Neural crest cell (in vitro differentiated cells): ENCODE data around the gene IL1R2. TPM values are rescaled to one million over a fixed set of nuclear protein-coding genes. Genes with fewer than 3 reads are reported as not detected.
A peak's percentile ranks its signal among the peaks of the same experiment; 100 is the strongest.

Experiments used
- DNase-seq: peaks from one replicate; pipeline ENCODE4 v3.0.0; 2021; ENCODE audit warnings: low read depth, mixed read lengths, low spot score
- H3K27ac Mint-ChIP-seq: one replicate; pipeline ENCODE4 v1.8.0; 2021; ENCODE audit warnings: mild to moderate bottlenecking, mixed read lengths; ENCODE audit not compliant: unreplicated experiment
- H3K27me3 Mint-ChIP-seq: 2 replicates; pipeline ENCODE4 v1.8.0; 2021; ENCODE audit warnings: low read depth, mild to moderate bottlenecking, mixed read lengths
- H3K36me3 Mint-ChIP-seq: 2 replicates; pipeline ENCODE4 v1.8.0; 2021; ENCODE audit warnings: low read depth, mild to moderate bottlenecking, mixed read lengths
- H3K4me1 Mint-ChIP-seq: 2 replicates; pipeline ENCODE4 v1.8.0; 2021; ENCODE audit warnings: mixed read lengths
- H3K4me3 Mint-ChIP-seq: one replicate; pipeline ENCODE4 v1.8.0; 2021; ENCODE audit warnings: mild to moderate bottlenecking, mixed read lengths
- H3K9me3 Mint-ChIP-seq: 2 replicates; pipeline ENCODE4 v1.8.0; 2021; ENCODE audit warnings: mixed read lengths
- total RNA-seq: library from RNA; stranded (reverse); gene quantifications from 2 replicates; pipeline ENCODE4 v1.2.1, GENCODE V29; 2021
- TF ChIP-seq, protein P1 (sequence below): fragments of 200-600 bp; sonication (generic); conservative IDR thresholded peaks from 2 replicates; pipeline ENCODE4 v1.5.0; 2021; ENCODE audit warnings: antibody characterized with exemption, mild to moderate bottlenecking

The IL1R2 gene
- total RNA-seq, 1 donor from 2014 or later = not detected

DNA sequence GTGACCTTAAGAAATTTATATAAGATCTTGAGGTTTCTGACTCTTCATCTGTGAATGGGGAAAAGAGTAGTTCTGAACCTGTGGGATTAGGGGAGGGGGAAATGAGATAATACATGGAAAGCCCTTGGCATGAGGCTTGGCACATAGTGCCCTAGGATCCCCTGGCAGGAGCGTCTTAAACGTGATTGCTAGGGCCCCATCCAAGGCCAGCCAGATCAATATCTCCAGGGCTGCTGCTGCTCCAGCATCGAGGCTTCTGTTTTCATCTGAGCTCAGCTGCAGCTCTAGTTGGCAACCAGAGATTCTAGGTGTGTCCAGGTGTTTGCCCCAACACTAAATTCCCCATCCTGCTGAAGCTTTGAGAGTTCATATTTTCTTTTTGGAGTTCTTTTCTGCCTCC lies 71.0 kb downstream of the IL1R2 start:
- Mint-ChIP-seq H3K27me3 (peaks cover 44% of the 10 kb centered on the region), H3K27ac (no peak overlapping the region), H3K4me3 (no peak overlapping the region), H3K36me3 (no peaks in the 10 kb centered on the region), H3K4me1 (peaks cover 24% of the 10 kb centered on the region), H3K9me3 (no peaks in the 10 kb centered on the region)
- no peak for DNase-seq
- TF ChIP-seq, protein P1, sequence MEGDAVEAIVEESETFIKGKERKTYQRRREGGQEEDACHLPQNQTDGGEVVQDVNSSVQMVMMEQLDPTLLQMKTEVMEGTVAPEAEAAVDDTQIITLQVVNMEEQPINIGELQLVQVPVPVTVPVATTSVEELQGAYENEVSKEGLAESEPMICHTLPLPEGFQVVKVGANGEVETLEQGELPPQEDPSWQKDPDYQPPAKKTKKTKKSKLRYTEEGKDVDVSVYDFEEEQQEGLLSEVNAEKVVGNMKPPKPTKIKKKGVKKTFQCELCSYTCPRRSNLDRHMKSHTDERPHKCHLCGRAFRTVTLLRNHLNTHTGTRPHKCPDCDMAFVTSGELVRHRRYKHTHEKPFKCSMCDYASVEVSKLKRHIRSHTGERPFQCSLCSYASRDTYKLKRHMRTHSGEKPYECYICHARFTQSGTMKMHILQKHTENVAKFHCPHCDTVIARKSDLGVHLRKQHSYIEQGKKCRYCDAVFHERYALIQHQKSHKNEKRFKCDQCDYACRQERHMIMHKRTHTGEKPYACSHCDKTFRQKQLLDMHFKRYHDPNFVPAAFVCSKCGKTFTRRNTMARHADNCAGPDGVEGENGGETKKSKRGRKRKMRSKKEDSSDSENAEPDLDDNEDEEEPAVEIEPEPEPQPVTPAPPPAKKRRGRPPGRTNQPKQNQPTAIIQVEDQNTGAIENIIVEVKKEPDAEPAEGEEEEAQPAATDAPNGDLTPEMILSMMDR = no peak

DNA sequence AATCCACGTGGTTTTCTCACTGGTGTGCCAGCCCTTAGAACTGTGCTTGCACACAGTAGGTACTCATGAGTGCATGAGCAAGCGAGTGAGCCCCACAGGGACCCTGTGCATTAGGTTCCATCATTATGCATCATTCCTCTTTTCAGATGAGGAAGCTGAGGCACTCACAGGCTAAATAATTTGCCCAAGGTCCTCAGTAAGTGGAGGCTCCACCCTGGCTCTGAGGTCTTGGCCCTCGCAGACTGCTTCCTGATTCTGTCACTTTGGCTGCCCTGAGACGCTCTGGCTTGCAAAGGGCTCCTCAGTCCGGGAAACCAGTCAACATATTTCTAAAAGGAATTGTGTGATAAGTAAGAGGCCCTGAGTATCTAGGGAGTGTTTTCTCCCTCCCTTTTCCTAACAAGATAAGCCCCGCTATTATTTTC lies 71.7 kb downstream of the IL1R2 start:
- Mint-ChIP-seq H3K27me3 (peaks cover 37% of the 10 kb centered on the region), H3K4me1 (peaks cover 18% of the 10 kb centered on the region), H3K9me3 (no peaks in the 10 kb centered on the region), H3K36me3 (no peaks in the 10 kb centered on the region), H3K27ac (no peak overlapping the region), H3K4me3 (no peak overlapping the region)
- DNase-seq = no peak
- TF ChIP-seq, protein P1 = no peak

DNA sequence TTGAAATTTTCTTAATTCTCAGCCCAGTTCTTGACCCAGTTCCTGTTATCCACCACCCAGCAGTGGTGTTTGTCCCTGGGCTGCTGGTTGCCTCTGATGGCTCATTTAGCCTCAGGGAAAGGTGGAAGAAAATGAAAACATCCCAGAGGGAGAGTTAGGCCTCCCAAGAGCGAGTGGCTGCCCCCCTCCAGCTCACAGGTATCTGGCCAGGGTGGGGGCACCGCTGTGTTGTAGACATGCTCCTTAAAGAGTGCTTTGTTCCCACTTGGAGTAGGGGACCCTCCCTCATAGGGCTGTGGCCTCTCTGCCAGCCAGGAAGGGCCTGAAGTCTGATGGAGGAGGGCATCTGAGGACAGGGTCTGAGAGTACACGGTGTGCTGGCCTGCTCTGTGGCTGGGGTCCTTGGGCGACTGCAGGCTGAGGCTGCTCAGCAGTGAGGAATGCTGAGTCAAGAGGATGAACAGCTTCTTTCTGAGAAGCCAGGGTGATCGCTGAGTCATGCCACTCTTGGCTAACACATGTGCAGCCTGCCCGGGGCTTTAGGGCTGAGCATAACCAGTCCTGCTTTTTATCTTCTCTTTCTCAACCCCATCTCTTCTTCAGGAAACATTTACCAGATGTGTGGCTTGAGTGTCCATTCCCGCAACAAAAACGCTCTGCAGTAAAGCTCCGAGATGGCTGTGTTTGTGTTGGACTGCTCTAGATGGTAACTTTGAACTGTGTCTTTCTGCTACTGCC lies 72.3 kb downstream of the IL1R2 start:
- DNase-seq = no peak
- TF ChIP-seq, protein P1 = no peak
- Mint-ChIP-seq H3K27me3 (peaks cover 31% of the 10 kb centered on the region), H3K4me3 (no peak overlapping the region), H3K9me3 (peaks cover 3% of the 10 kb centered on the region), H3K27ac (no peak overlapping the region), H3K4me1 (peaks cover 18% of the 10 kb centered on the region), H3K36me3 (no peaks in the 10 kb centered on the region)

DNA sequence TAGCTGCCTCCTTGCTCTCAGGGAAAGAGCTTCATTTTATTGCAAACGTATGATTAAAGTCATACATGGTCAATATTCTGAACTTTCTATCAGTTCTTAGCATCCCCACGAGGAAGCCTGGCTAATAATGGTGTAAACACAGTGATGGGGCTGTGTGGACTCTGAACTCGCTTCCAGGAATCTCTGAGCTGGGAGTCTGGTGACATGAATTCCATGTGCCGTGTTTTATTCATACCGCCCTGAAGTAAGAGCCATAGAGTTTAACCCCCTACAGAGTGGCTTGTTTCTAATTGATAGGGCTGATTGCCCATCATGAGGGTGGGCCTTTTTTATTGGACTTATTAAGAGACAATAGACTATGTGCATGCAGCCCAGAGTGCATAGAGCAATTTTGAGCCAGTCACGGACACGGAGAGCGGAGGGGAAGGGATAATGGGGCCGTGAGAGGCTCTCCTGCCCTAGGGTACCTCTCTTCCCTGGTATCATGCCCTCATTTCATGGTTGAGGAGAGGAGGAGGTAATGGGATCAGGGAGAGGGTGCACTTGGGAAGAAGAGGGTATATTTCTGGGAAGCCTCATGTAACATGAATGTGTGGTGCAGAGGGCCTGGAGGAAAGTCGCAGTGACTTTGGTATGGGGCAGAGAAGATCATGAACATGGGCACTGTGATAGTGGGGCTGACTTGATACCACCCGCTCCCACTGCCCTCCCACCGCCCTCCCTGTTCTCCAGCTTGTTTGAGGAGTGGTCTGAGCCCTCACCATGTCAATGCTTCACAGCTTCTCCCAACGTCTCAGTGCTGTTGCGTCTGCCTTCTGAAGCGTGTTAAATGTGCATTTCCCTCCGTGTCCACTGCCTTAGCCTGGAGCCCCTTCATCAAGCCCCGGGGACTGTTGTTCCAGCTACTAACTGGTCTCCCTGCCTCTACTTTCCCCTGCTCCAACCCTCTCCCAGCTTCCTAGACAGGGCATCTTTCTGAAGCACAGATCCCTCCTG lies 73.2 kb downstream of the IL1R2 start:
- Mint-ChIP-seq H3K4me1 (peaks cover 18% of the 10 kb centered on the region), H3K27ac (no peak overlapping the region), H3K4me3 (no peak overlapping the region), H3K27me3 (peaks cover 22% of the 10 kb centered on the region), H3K9me3 (peaks cover 3% of the 10 kb centered on the region), H3K36me3 (no peaks in the 10 kb centered on the region)
- TF ChIP-seq, protein P1 = no peak
- no peak for DNase-seq

DNA sequence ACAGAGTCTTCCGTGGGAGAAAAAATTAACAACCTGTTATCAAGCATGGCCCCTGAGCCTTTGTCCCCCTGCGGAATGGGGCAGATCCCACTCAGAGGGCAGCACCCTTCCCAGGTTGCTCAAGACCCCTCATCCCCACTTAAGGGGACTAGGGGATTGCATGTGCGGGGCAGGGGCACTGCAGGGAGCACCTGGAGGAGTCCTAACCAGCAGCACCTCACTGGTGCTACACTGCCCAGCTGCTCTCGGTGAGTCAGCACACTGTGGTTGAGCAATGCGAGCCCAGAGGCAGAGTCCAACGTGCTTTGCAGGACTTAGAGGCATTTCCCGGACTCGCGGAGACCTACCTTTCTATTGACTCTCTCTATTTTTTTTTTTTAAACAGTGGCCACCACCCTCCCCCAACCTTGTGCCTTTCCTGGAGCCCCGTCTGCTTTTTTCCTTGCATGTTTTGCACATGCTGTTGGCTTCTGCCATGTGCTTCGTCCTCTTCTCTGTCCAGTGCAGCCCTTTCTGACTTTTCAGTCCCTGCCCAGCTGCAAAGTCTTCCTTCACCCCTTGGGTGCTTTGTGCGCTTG lies 74.0 kb downstream of the IL1R2 start:
- Mint-ChIP-seq H3K27ac (peak overlapping the region; percentile 53), H3K4me3 (no peak overlapping the region), H3K36me3 (no peaks in the 10 kb centered on the region), H3K27me3 (peaks cover 14% of the 10 kb centered on the region), H3K9me3 (peaks cover 3% of the 10 kb centered on the region), H3K4me1 (peaks cover 18% of the 10 kb centered on the region)
- TF ChIP-seq, protein P1 = no peak
- DNase-seq = no peak
